B cell (primary cell): ENCODE results near the gene PHACTR3.

Experiments used
- EZH2 ChIP-seq: IDR thresholded peaks from 2 replicates; pipeline ENCODE4 v1.6.1; 2012; ENCODE audit warnings: borderline replicate concordance, low read depth, mild to moderate bottlenecking, moderate library complexity, low read length; ENCODE audit not compliant: insufficient read depth, poor library complexity, severe bottlenecking
- TF ChIP-seq, protein P1 (sequence below): fragments of 200-600 bp; IDR thresholded peaks from one replicate; pipeline ENCODE4 v1.8.0; 2022; ENCODE audit warnings: antibody characterized with exemption, mild to moderate bottlenecking

- TF ChIP-seq EZH2 = no peak
- TF ChIP-seq, protein P1, sequence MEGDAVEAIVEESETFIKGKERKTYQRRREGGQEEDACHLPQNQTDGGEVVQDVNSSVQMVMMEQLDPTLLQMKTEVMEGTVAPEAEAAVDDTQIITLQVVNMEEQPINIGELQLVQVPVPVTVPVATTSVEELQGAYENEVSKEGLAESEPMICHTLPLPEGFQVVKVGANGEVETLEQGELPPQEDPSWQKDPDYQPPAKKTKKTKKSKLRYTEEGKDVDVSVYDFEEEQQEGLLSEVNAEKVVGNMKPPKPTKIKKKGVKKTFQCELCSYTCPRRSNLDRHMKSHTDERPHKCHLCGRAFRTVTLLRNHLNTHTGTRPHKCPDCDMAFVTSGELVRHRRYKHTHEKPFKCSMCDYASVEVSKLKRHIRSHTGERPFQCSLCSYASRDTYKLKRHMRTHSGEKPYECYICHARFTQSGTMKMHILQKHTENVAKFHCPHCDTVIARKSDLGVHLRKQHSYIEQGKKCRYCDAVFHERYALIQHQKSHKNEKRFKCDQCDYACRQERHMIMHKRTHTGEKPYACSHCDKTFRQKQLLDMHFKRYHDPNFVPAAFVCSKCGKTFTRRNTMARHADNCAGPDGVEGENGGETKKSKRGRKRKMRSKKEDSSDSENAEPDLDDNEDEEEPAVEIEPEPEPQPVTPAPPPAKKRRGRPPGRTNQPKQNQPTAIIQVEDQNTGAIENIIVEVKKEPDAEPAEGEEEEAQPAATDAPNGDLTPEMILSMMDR = no peak
Observed at GRCh38 chr20:59579404-59580145, 24.8 kb upstream of the PHACTR3 start.
